HUES6 (cell line): ENCODE results near the gene IP6K3.

Experiments
- H3K27ac ChIP-seq: 2 replicates; pipeline ENCODE4 v1.7.0; 2013; ENCODE audit warnings: low read depth, mild to moderate bottlenecking, low read length, inconsistent platforms
- H3K27me3 ChIP-seq: 2 replicates; pipeline ENCODE4 v1.6.1; 2013; ENCODE audit warnings: low read length; ENCODE audit not compliant: control insufficient read depth, insufficient read depth
- H3K36me3 ChIP-seq: 2 replicates; pipeline ENCODE4 v1.6.1; 2013; ENCODE audit warnings: low read length; ENCODE audit not compliant: control insufficient read depth, insufficient read depth
- H3K4me1 ChIP-seq: 2 replicates; pipeline ENCODE4 v1.6.1; 2013; ENCODE audit warnings: low read length; ENCODE audit not compliant: control insufficient read depth, insufficient read depth
- H3K4me3 ChIP-seq: 2 replicates; pipeline ENCODE4 v1.5.1; 2013; ENCODE audit warnings: low read depth, low read length
- H3K9ac ChIP-seq: one replicate; pipeline ENCODE4 v1.6.1; 2013; ENCODE audit warnings: mild to moderate bottlenecking, low read length
- H3K9me3 ChIP-seq: 2 replicates; pipeline ENCODE4 v1.6.1; 2013; ENCODE audit warnings: low read depth, low read length; ENCODE audit not compliant: control insufficient read depth, insufficient read depth

The IP6K3 gene

GRCh38 chr6:33746036-33746600, 587 bp downstream of the IP6K3 start:
- Histone ChIP-seq H3K9me3 (no peaks in the 10 kb centered on the region), H3K4me1 (peaks cover 53% of the 10 kb centered on the region), H3K4me3 (peak overlapping the region; percentile 42; the same call in 1 of the 2 replicates), H3K27ac (no peak overlapping the region), H3K27me3 (no peaks in the 10 kb centered on the region), H3K9ac (peak overlapping the region; percentile 14), H3K36me3 (no peaks in the 10 kb centered on the region)

DNA sequence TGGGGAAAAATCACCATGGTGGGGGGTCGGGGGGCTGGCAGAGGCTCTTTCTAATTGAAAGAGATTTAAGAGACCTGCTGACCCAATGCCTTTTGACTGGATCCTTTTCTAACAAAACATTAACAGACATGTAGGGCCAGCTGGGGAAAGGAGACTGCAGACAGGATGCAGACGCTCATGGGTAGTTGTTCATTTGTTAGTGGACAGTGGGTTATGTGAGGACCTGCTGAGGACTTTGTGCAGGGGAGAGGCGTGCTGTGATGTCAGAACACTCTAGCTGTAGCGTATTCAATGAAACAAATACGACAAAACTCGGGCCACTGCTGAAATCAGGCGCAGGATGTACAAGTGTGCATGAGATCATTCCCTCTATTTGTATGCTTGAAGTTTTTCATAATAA, 1.2 kb downstream of the IP6K3 start:
- no peak overlapping the region for H3K4me3 ChIP-seq
- H3K36me3 ChIP-seq: no peaks in the 10 kb centered on the region
- H3K4me1 ChIP-seq: peaks cover 47% of the 10 kb centered on the region
- H3K27ac ChIP-seq: no peak overlapping the region; the same call in 1 of the 2 replicates
- no peaks in the 10 kb centered on the region for H3K27me3 ChIP-seq
- H3K9me3 ChIP-seq: no peaks in the 10 kb centered on the region
- no peak overlapping the region for H3K9ac ChIP-seq

DNA sequence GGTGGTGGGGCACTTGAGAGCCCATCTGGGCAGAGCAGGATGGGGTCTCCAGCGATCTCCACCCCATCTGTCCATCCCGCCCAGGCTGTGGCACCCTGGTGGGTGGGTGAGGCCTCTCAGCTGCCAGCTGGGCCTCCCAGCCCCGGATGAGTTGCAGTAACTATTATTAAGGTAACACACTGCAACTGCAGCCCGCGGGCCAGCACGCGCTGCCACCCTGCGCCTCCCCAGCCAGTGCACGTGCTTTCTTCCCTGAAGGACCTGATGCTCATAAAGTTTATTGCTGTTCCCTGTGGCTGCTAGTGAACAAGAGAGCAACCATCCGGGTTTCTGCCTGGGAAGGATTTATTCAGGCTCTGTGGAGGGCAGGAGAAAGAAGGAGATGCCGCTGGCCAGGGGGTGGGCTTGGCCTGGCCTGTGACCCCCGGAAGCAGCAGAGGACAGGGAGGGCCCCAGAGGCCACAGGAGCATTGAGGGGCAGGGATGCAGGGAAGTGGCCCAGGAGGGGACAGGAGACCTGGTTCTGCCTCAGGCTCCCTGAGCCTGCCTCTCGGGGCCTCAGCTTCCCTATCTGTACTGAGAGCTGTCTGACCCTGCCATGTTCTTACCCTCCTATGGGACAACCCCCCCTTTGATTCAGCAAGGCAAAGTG, 1.7 kb downstream of the IP6K3 start:
- H3K27ac ChIP-seq: no peak overlapping the region; the same call in 1 of the 2 replicates
- H3K27me3 ChIP-seq: no peaks in the 10 kb centered on the region
- no peak overlapping the region for H3K4me3 ChIP-seq
- H3K4me1 ChIP-seq: peaks cover 47% of the 10 kb centered on the region
- no peak overlapping the region for H3K9ac ChIP-seq
- H3K9me3 ChIP-seq: no peaks in the 10 kb centered on the region
- no peaks in the 10 kb centered on the region for H3K36me3 ChIP-seq

GRCh38 chr6:33744001-33744848, 2.5 kb downstream of the IP6K3 start:
- H3K27ac ChIP-seq: no peak overlapping the region

GRCh38 chr6:33742837-33743236, 3.9 kb downstream of the IP6K3 start:
- Histone ChIP-seq H3K27ac (no peak overlapping the region), H3K27me3 (no peaks in the 10 kb centered on the region), H3K4me1 (peaks cover 40% of the 10 kb centered on the region), H3K36me3 (no peaks in the 10 kb centered on the region), H3K9ac (no peak overlapping the region), H3K4me3 (no peak overlapping the region), H3K9me3 (no peaks in the 10 kb centered on the region)

More at GRCh38 chr6:33744001-33744848, 2.5 kb downstream of the IP6K3 start:
- Histone ChIP-seq H3K9ac (no peak overlapping the region), H3K27me3 (no peaks in the 10 kb centered on the region), H3K4me3 (no peak overlapping the region), H3K36me3 (no peaks in the 10 kb centered on the region), H3K9me3 (no peaks in the 10 kb centered on the region), H3K4me1 (peaks cover 47% of the 10 kb centered on the region)

- no peak overlapping the region for H3K9ac ChIP-seq
- no peak overlapping the region for H3K4me3 ChIP-seq
- H3K36me3 ChIP-seq: no peaks in the 10 kb centered on the region
- no peaks in the 10 kb centered on the region for H3K9me3 ChIP-seq
- no peaks in the 10 kb centered on the region for H3K27me3 ChIP-seq
- peaks cover 32% of the 10 kb centered on the region for H3K4me1 ChIP-seq
- H3K27ac ChIP-seq: no peak overlapping the region
These were observed 4.6 kb downstream of the IP6K3 start for GRCh38 chr6:33742092-33742491.

DNA sequence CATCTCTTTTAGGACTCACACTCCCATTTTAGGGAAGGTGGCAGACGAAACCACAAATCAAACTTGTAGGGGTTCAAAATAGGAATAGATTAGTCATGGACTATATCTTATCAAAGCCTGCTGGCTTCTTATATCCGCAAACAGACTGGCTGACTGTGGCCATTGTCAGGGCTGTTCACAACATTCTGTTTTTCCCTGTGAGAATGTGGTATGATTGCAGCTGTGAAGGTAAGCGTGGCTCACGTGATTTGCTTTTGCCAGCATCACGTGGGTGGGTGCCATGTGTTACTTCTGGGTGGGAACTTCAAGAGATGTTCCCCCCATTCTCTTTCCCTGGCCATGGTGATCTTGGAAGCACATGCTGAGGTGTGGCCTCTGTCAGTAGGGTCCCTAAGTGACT, 5.9 kb downstream of the IP6K3 start:
- Histone ChIP-seq H3K36me3 (no peaks in the 10 kb centered on the region), H3K4me3 (no peak overlapping the region), H3K4me1 (peaks cover 19% of the 10 kb centered on the region), H3K27ac (no peak overlapping the region), H3K27me3 (no peaks in the 10 kb centered on the region), H3K9me3 (no peaks in the 10 kb centered on the region), H3K9ac (no peak overlapping the region)

- no peak overlapping the region for H3K9ac ChIP-seq
- H3K27me3 ChIP-seq: no peaks in the 10 kb centered on the region
- no peak overlapping the region for H3K27ac ChIP-seq
- no peak overlapping the region for H3K4me3 ChIP-seq
- peaks cover 17% of the 10 kb centered on the region for H3K4me1 ChIP-seq
- H3K36me3 ChIP-seq: no peaks in the 10 kb centered on the region
- no peaks in the 10 kb centered on the region for H3K9me3 ChIP-seq
These were observed 6.5 kb downstream of the IP6K3 start for GRCh38 chr6:33740204-33740608.

DNA sequence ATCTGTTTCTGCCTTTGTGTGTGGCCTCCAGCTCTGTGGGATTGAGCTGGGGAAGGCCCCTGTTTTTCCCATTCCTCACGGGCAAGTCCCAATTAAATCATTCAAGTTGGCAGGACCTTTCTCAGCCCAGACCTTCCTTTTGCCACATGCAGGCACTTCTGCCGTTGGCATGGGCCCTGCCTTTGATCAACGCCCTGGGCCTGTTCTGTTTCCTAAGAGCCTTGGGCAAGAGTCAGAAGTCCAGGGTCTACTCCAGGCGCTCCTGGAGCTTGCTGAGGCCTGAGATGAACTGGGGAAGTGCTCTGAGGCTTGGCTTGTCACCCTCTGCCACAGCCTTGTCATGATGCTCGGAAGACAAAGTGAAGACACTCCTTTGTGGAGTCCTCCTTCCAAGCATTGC, 7.1 kb downstream of the IP6K3 start:
- H3K27ac ChIP-seq: no peak overlapping the region
- no peaks in the 10 kb centered on the region for H3K27me3 ChIP-seq

GRCh38 chr6:33738879-33739278, 7.8 kb downstream of the IP6K3 start:
- no peak overlapping the region for H3K27ac ChIP-seq
- no peak overlapping the region for H3K9ac ChIP-seq
- no peak overlapping the region for H3K4me3 ChIP-seq
- H3K4me1 ChIP-seq: peaks cover 5% of the 10 kb centered on the region; the same call in 1 of the 2 replicates
- no peaks in the 10 kb centered on the region for H3K9me3 ChIP-seq
- H3K27me3 ChIP-seq: no peaks in the 10 kb centered on the region
- H3K36me3 ChIP-seq: no peaks in the 10 kb centered on the region

More for the DNA sequence above, 7.1 kb downstream of the IP6K3 start:
- Histone ChIP-seq H3K9ac (no peak overlapping the region), H3K36me3 (no peaks in the 10 kb centered on the region), H3K4me3 (no peak overlapping the region), H3K4me1 (peaks cover 11% of the 10 kb centered on the region), H3K9me3 (no peaks in the 10 kb centered on the region)

DNA sequence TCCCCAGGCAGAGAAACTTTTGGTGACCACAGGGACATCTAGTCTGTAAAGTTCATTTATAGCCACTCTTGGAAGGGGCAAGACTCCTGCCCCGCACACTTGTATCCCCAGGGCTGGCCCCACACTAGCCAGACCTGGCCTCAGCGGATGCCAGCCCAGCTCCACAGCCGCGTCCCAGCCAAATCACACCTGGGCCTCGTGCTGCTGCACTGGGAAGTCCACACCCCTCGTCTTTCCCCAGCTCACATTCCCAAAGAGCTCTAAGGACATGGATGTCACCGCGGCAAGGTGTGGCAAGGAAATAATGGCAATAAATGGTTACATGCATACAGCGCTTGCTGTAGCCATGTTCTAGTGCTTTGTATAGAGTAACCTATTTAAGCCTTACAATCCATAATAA, 8.6 kb downstream of the IP6K3 start:
- no peak overlapping the region for H3K27ac ChIP-seq
- no peak overlapping the region for H3K9ac ChIP-seq
- no peak overlapping the region for H3K4me3 ChIP-seq
- H3K4me1 ChIP-seq: peaks cover 5% of the 10 kb centered on the region; the same call in 1 of the 2 replicates
- no peaks in the 10 kb centered on the region for H3K9me3 ChIP-seq
- H3K27me3 ChIP-seq: no peaks in the 10 kb centered on the region
- H3K36me3 ChIP-seq: no peaks in the 10 kb centered on the region
